Mesenchymal stem cell (in vitro differentiated cells and primary cell): Measurements from ENCODE around the gene RASA3.
"Not testable (repeated sequence)": the region's sequence is repeated elsewhere in the genome, so short reads cannot be mapped to it uniquely, and the experiment has no call there.

ENCODE experiments used
- DNase-seq: peaks from one replicate; pipeline ENCODE4 v3.0.0-alpha.2; 2013
- H2AFZ ChIP-seq: one replicate; pipeline ENCODE4 v1.6.1; 2013; ENCODE audit warnings: low read depth, mild to moderate bottlenecking, control low read depth, inconsistent platforms, low read length, moderate library complexity
- H2AK5ac ChIP-seq: 2 replicates; pipeline ENCODE4 v1.6.1; 2013; ENCODE audit warnings: low read length, moderate library complexity, mild to moderate bottlenecking, inconsistent platforms; ENCODE audit not compliant: severe bottlenecking
- H2BK120ac ChIP-seq: one replicate; pipeline ENCODE4 v1.6.1; 2013; ENCODE audit warnings: low read depth, mild to moderate bottlenecking, inconsistent platforms, low read length, moderate library complexity
- H2BK12ac ChIP-seq, 2 experiments: one replicate each; pipeline ENCODE4 v1.6.1; 2013; ENCODE audit warnings: inconsistent platforms in 2 of 2, low read length in 2 of 2, mild to moderate bottlenecking in 2 of 2, moderate library complexity in 2 of 2, control low read depth in 1 of 2
- H2BK15ac ChIP-seq: one replicate; pipeline ENCODE4 v1.6.1; 2013; ENCODE audit warnings: mild to moderate bottlenecking, low read depth, inconsistent platforms; ENCODE audit not compliant: poor library complexity, severe bottlenecking
- H2BK5ac ChIP-seq: 2 replicates; pipeline ENCODE4 v1.6.1; 2013; ENCODE audit warnings: low read depth, mild to moderate bottlenecking, low read length, control low read depth, inconsistent platforms; ENCODE audit not compliant: poor library complexity, severe bottlenecking
- H3K14ac ChIP-seq, 2 experiments: one replicate each; pipeline ENCODE4 v1.6.1; 2013; ENCODE audit warnings: inconsistent platforms in 2 of 2, low read length in 2 of 2, control low read depth in 1 of 2, mild to moderate bottlenecking in 1 of 2, moderate library complexity in 1 of 2
- H3K18ac ChIP-seq, 2 experiments: one replicate each; pipeline ENCODE4 v1.6.1; 2013; ENCODE audit warnings: inconsistent platforms in 2 of 2, low read length in 2 of 2, control low read depth in 1 of 2, low read depth in 1 of 2, mild to moderate bottlenecking in 1 of 2
- H3K23ac ChIP-seq, 2 experiments: one replicate each; pipeline ENCODE4 v1.6.1; 2013; ENCODE audit warnings: inconsistent platforms in 2 of 2, low read length in 2 of 2, mild to moderate bottlenecking in 2 of 2, moderate library complexity in 2 of 2, control low read depth in 1 of 2
- H3K27ac ChIP-seq: 2 replicates; pipeline ENCODE4 v1.5.1; 2013; ENCODE audit warnings: mild to moderate bottlenecking, moderate library complexity, low read length, control low read depth, inconsistent platforms; ENCODE audit not compliant: poor library complexity, severe bottlenecking
- H3K27me3 ChIP-seq, 2 experiments: 2 replicates each; pipeline versions ENCODE4 v1.6.1 to v1.7.0; 2013; ENCODE audit warnings: low read length in 2 of 2, mild to moderate bottlenecking in 2 of 2, moderate library complexity in 2 of 2, control low read depth in 1 of 2, inconsistent platforms in 1 of 2; ENCODE audit not compliant: control insufficient read depth in 1 of 2, insufficient read depth in 1 of 2
- H3K36me3 ChIP-seq, 2 experiments: 2 replicates each; pipeline versions ENCODE4 v1.6.1 to v1.7.0; 2013; ENCODE audit warnings: low read length in 2 of 2, control low read depth in 1 of 2, inconsistent platforms in 1 of 2, low read depth in 1 of 2, mild to moderate bottlenecking in 1 of 2; ENCODE audit not compliant: insufficient read depth in 2 of 2, control insufficient read depth in 1 of 2
- H3K4ac ChIP-seq, 2 experiments: one replicate each; pipeline ENCODE4 v1.6.1; 2013; ENCODE audit warnings: inconsistent platforms in 2 of 2, low read length in 2 of 2, mild to moderate bottlenecking in 2 of 2, moderate library complexity in 2 of 2, control low read depth in 1 of 2, low read depth in 1 of 2
- H3K4me1 ChIP-seq: 2 replicates; pipeline ENCODE4 v1.6.1; 2013; ENCODE audit warnings: low read depth, low read length, control low read depth; ENCODE audit not compliant: control insufficient read depth, insufficient read depth
- H3K4me2 ChIP-seq: 2 replicates; pipeline ENCODE4 v1.6.1; 2013; ENCODE audit warnings: low read length, mild to moderate bottlenecking, inconsistent platforms; ENCODE audit not compliant: poor library complexity, severe bottlenecking
- H3K4me3 ChIP-seq, 2 experiments: 2 replicates each; pipeline versions ENCODE4 v1.5.1 to v1.7.0; 2013; ENCODE audit warnings: low read length in 2 of 2, mild to moderate bottlenecking in 2 of 2, control low read depth in 1 of 2, low read depth in 1 of 2; ENCODE audit not compliant: insufficient read depth in 1 of 2
- H3K79me1 ChIP-seq: replicated peaks from 2 replicates; pipeline ENCODE4 v1.6.1; 2013; ENCODE audit warnings: mild to moderate bottlenecking, control low read depth, low read length, inconsistent platforms; ENCODE audit not compliant: poor library complexity, severe bottlenecking
- H3K9ac ChIP-seq: 2 replicates; pipeline ENCODE4 v1.7.0; 2013; ENCODE audit warnings: mild to moderate bottlenecking, low read length, moderate library complexity
- H3K9me3 ChIP-seq: 2 replicates; pipeline ENCODE4 v1.7.0; 2013; ENCODE audit warnings: mild to moderate bottlenecking, low read length; ENCODE audit not compliant: control insufficient read depth
- H4K8ac ChIP-seq: one replicate; pipeline ENCODE4 v1.6.1; 2013; ENCODE audit warnings: inconsistent platforms, mild to moderate bottlenecking, low read length, moderate library complexity
- H4K91ac ChIP-seq: one replicate; pipeline ENCODE4 v1.6.1; 2013; ENCODE audit warnings: mild to moderate bottlenecking, low read length, inconsistent platforms
- WGBS: methylation state at CpG from one replicate; pipeline ENCODE4 v1.1.7; 2013; ENCODE audit warnings: mixed read lengths; 5-methylcytosine and 5-hydroxymethylcytosine counted together

Gene RASA3

GRCh38 chr13:114076329-114077090, 55.9 kb downstream of the RASA3 start:
- peaks cover 42% of the 10 kb centered on the region for H3K4me1 ChIP-seq
- H3K18ac ChIP-seq: peak overlapping the region; percentile 28 to 42
- peak overlapping the region in 1 of 2 experiments; percentile 2 for H2BK12ac ChIP-seq
- H3K79me1 ChIP-seq: peaks cover 2% of the 10 kb centered on the region
- peak overlapping the region; percentile 73 for H4K8ac ChIP-seq
- no peaks in the 10 kb centered on the region for H3K27me3 ChIP-seq
- H2BK5ac ChIP-seq: no peak overlapping the region
- peak overlapping the region in 1 of 2 experiments; percentile 41 for H3K4ac ChIP-seq
- no peak overlapping the region for H2BK15ac ChIP-seq
- no peak overlapping the region for H3K4me2 ChIP-seq
- 96% methylated on average over 35 of the region's 35 CpGs for WGBS
- H3K23ac ChIP-seq: peak overlapping the region in 1 of 2 experiments; percentile 68
- no peak overlapping the region for H2AFZ ChIP-seq
- H2AK5ac ChIP-seq: no peak overlapping the region
- peak overlapping the region in 1 of 2 experiments; percentile 39 for H3K4me3 ChIP-seq
- no peak for DNase-seq
- no peaks in the 10 kb centered on the region for H3K9me3 ChIP-seq
- peak overlapping the region; percentile 90 for H3K9ac ChIP-seq
- peaks cover 41 to 86% of the 10 kb centered on the region in 2 experiments for H3K36me3 ChIP-seq
- H3K27ac ChIP-seq: no peak overlapping the region
- no peak overlapping the region for H2BK120ac ChIP-seq
- H4K91ac ChIP-seq: peak overlapping the region; percentile 78
- H3K14ac ChIP-seq: peak overlapping the region in 1 of 2 experiments; percentile 87

- H3K14ac ChIP-seq, H3K27me3 ChIP-seq, H3K18ac ChIP-seq, H3K27ac ChIP-seq, H3K4me2 ChIP-seq, H2AK5ac ChIP-seq, H4K91ac ChIP-seq, H3K4me3 ChIP-seq, DNase-seq, H2BK120ac ChIP-seq, H3K79me1 ChIP-seq, H3K9me3 ChIP-seq, H2BK12ac ChIP-seq, H4K8ac ChIP-seq, H3K9ac ChIP-seq, H2BK5ac ChIP-seq, H3K23ac ChIP-seq, H2BK15ac ChIP-seq, H3K4ac ChIP-seq, H2AFZ ChIP-seq: not testable (repeated sequence)
- peaks cover 44 to 86% of the 10 kb centered on the region in 2 experiments for H3K36me3 ChIP-seq
- whole genome bisulfite sequencing: 98% methylated on average over 43 of the region's 45 CpGs
- peaks cover 37% of the 10 kb centered on the region for H3K4me1 ChIP-seq
Observed at GRCh38 chr13:114075811-114076210, 56.6 kb downstream of the RASA3 start.

- no peaks in the 10 kb centered on the region for H3K27me3 ChIP-seq
- H3K4me2 ChIP-seq: no peak overlapping the region
- H3K27ac ChIP-seq: no peak overlapping the region
- H2BK12ac ChIP-seq: no peak overlapping the region
- 98% methylated on average over 29 of the region's 29 CpGs for WGBS
- peaks cover 30% of the 10 kb centered on the region for H3K4me1 ChIP-seq
- DNase-seq: no peak
- H3K9me3 ChIP-seq: no peaks in the 10 kb centered on the region
- H4K8ac ChIP-seq: no peak overlapping the region
- H3K36me3 ChIP-seq: peaks cover 47 to 81% of the 10 kb centered on the region in 2 experiments
- H3K4ac ChIP-seq: no peak overlapping the region
- no peak overlapping the region for H2AK5ac ChIP-seq
- H3K18ac ChIP-seq: no peak overlapping the region
- H4K91ac ChIP-seq: no peak overlapping the region
- no peak overlapping the region for H3K23ac ChIP-seq
- H3K79me1 ChIP-seq: peaks cover 3% of the 10 kb centered on the region
- no peak overlapping the region for H3K14ac ChIP-seq
- H2AFZ ChIP-seq: no peak overlapping the region
- H2BK15ac ChIP-seq: no peak overlapping the region
- H2BK120ac ChIP-seq: no peak overlapping the region
- H3K9ac ChIP-seq: no peak overlapping the region
- H3K4me3 ChIP-seq: no peak overlapping the region
- H2BK5ac ChIP-seq: no peak overlapping the region
Observed at GRCh38 chr13:114074671-114075315, 57.6 kb downstream of the RASA3 start.

- peaks cover 3% of the 10 kb centered on the region for H3K79me1 ChIP-seq
- DNase-seq: no peak
- no peaks in the 10 kb centered on the region for H3K9me3 ChIP-seq
- H3K9ac ChIP-seq: no peak overlapping the region
- H2AFZ ChIP-seq: no peak overlapping the region
- H2BK120ac ChIP-seq: no peak overlapping the region
- H3K4me2 ChIP-seq: no peak overlapping the region
- no peak overlapping the region for H3K14ac ChIP-seq
- H3K4me1 ChIP-seq: peaks cover 28% of the 10 kb centered on the region
- H2BK15ac ChIP-seq: no peak overlapping the region
- no peak overlapping the region for H3K4me3 ChIP-seq
- no peak overlapping the region for H3K18ac ChIP-seq
- H3K23ac ChIP-seq: peak overlapping the region in 1 of 2 experiments; percentile 1
- WGBS: 94% methylated on average over 21 of the region's 22 CpGs
- peaks cover 47 to 76% of the 10 kb centered on the region in 2 experiments for H3K36me3 ChIP-seq
- H3K27ac ChIP-seq: no peak overlapping the region
- H3K4ac ChIP-seq: no peak overlapping the region
- H2AK5ac ChIP-seq: no peak overlapping the region
- no peak overlapping the region for H4K8ac ChIP-seq
- H2BK12ac ChIP-seq: no peak overlapping the region
- no peak overlapping the region for H4K91ac ChIP-seq
- no peak overlapping the region for H2BK5ac ChIP-seq
- no peaks in the 10 kb centered on the region for H3K27me3 ChIP-seq
Observed at GRCh38 chr13:114073881-114074612, 58.4 kb downstream of the RASA3 start.
